Measurements from ENCODE around the gene NVL.

The NVL gene

DNA sequence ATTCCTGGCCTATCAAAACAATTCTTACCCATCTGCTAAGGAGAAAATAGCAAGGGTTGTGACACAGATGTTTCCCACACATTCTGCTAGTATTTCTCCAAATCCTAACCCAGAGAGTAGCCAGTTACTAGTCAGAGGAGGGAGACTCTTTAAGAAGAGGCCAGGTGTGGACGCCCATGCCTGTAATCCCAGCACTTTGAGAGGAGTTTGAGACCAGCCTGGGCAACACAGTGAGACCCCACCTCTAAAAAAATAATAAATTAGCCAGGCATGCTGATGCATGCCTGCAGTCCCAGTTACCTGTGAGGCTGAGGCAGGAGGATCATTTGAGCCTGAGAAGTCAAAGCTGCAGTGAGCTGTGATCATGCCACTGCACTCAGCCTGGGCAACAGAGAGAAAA, 28.6 kb downstream of the NVL start:
- DNase-seq (ENCODE audit: low spot score) = no peak
- in situ Hi-C loops (cut with MboI; ENCODE audit: low pct_unique_long_range_greater_than_20kb, low sequenced_read_pairs, unreplicated experiment) = no loop called here

DNA sequence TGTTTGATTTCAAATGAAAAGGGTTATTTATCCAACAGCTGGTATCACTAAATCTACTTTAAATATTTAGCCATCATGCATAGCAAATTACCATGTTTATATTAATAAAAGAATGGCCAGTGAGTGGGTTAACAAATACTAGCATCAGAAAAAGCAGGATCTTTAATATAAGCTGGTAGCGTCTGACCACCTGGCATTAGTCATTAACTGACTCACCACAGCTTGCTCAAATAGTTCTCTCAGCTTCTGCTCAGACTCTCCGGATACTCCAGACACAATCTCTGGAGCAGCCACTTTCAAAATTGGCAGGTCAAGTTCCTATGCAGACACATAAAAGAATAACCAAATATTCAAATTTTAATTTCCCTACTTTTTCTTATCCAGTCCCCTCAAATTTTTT, 29.6 kb downstream of the NVL start:
- no peak for DNase-seq (ENCODE audit: low spot score)
- TF ChIP-seq, protein P1, sequence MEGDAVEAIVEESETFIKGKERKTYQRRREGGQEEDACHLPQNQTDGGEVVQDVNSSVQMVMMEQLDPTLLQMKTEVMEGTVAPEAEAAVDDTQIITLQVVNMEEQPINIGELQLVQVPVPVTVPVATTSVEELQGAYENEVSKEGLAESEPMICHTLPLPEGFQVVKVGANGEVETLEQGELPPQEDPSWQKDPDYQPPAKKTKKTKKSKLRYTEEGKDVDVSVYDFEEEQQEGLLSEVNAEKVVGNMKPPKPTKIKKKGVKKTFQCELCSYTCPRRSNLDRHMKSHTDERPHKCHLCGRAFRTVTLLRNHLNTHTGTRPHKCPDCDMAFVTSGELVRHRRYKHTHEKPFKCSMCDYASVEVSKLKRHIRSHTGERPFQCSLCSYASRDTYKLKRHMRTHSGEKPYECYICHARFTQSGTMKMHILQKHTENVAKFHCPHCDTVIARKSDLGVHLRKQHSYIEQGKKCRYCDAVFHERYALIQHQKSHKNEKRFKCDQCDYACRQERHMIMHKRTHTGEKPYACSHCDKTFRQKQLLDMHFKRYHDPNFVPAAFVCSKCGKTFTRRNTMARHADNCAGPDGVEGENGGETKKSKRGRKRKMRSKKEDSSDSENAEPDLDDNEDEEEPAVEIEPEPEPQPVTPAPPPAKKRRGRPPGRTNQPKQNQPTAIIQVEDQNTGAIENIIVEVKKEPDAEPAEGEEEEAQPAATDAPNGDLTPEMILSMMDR (IDR thresholded peaks at IDR 0.05; ENCODE audit: extremely low read depth, insufficient read depth, missing control alignments) = no peak
- in situ Hi-C loops (cut with MboI; ENCODE audit: low pct_unique_long_range_greater_than_20kb, low sequenced_read_pairs, unreplicated experiment) = no loop called here

More for the DNA sequence above, 28.6 kb downstream of the NVL start:
- TF ChIP-seq, protein P1 (IDR thresholded peaks at IDR 0.05; ENCODE audit: extremely low read depth, insufficient read depth, missing control alignments) = no peak

DNA sequence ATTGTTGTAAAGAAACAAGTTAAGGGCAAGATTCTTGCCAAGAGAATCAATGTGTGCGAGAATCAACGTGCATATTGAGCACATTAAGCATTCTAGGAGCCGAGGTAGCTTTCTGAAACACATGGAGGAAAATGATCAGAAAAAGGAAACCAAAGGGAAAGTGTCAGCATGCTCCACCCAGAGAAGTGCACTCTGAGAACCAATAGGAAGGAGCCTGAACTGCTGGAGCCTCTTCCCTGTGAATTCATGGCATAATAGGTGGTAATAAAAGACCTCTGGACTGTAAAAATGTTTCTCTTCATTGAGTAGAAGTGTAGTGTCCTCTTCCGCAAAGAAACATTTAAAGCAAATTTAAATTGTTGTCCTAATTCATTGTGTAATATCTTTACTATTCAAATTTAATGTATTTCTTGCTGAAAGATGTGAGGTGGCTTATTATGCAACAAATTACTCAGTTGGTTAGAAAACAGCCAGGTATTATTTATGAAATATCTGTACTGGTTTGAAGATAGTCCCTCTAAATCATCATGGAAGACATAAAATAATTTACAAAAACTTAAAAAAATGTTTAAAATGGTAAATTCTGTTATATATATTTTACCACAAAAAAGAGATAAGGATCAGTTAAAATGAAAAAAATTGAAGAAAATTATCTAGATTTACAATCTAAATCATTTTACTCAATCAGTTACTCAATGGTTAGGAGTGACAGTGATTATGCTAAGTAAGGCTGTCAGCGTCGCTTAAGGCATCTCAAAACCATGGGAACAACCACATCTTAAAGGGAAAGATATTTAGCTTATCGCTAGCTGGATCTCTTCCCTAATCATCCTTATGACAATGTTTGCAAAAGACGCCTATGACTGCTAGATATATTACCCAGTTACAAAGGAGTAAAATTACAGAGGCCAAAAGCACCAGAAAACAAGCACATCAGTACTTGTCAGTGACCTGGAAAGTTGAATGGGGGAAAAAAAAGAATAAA, 31.3 kb downstream of the NVL start:
- DNase-seq (ENCODE audit: low spot score) = no peak
- TF ChIP-seq, protein P1 (IDR thresholded peaks at IDR 0.05; ENCODE audit: extremely low read depth, insufficient read depth, missing control alignments) = no peak
- in situ Hi-C loops (cut with MboI; ENCODE audit: low pct_unique_long_range_greater_than_20kb, low sequenced_read_pairs, unreplicated experiment) = no loop called here

DNA sequence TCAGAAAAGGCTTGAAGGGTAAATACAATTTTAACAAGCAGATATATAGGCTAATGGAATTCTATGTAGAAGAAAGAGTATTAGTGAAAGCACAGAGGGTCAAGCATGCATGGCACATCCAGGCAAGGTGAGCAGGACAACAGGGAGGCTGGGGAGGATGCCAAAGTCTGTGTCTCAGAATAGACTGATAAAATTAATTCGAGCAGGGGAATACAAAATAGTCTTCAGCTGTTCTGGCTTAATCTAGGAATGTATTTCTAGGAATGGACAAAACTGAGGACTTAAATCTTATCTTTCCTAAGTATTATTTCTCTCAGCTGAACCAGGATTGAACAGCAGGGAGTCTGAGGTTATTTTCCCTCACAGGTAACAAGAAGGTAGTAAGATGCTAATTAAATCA, 35.2 kb downstream of the NVL start:
- DNase-seq (ENCODE audit: low spot score) = no peak
- in situ Hi-C loops (cut with MboI; ENCODE audit: low pct_unique_long_range_greater_than_20kb, low sequenced_read_pairs, unreplicated experiment) = no loop called here
- TF ChIP-seq, protein P1 (IDR thresholded peaks at IDR 0.05; ENCODE audit: extremely low read depth, insufficient read depth, missing control alignments) = no peak

DNA sequence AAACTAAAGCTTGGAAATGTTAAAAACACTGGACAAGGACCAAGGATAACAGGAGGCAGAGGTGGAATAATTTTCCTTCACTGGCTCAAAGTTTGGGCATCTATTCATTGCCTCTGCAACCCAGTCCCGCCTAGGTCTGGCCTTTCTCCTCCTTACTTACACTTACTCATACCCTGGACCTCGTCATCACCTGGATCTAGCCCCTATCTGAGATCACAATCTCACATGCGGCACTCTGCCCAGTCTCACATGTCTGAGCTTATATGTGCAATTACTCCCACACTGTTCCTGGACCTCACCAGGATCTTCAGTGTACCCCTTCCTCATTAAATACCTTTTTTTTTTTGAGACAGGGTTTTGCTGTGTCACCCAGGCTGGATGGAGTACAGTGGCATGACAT, 37.6 kb downstream of the NVL start:
- in situ Hi-C loops (cut with MboI; ENCODE audit: low pct_unique_long_range_greater_than_20kb, low sequenced_read_pairs, unreplicated experiment) = no loop called here
- no peak for DNase-seq (ENCODE audit: low spot score)
- TF ChIP-seq, protein P1 (IDR thresholded peaks at IDR 0.05; ENCODE audit: extremely low read depth, insufficient read depth, missing control alignments) = no peak

DNA sequence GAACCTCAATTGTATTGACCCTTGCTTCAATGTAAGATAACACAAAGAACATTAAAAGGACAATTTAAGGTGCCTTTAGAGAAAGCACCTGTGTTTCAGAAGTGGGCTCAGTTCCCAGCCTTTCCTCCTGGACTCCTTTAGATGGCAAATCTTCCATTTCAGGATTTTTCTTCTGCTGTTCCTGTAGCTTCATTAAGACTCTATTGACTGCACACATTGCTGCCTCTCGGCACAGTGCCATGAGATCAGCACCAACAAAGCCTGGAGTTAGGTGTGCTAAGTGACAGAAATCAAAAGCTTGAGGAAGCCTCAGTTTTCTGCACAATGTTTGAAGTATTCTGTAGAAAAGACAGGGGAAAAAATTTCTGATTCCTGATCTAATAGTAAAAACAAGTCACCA, 40.6 kb downstream of the NVL start:
- in situ Hi-C loops (cut with MboI; ENCODE audit: low pct_unique_long_range_greater_than_20kb, low sequenced_read_pairs, unreplicated experiment) = no loop called here
- no peak for DNase-seq (ENCODE audit: low spot score)
- TF ChIP-seq, protein P1 (IDR thresholded peaks at IDR 0.05; ENCODE audit: extremely low read depth, insufficient read depth, missing control alignments) = no peak

All from GM13977 (cell line).